Embryonic facial prominence (tissue), 1 donor: Measurements from ENCODE around the gene ANKRD55.

Experiments
- DNase-seq: peaks from one replicate; pipeline ENCODE4 v3.0.0-alpha.2; 2016; ENCODE audit errors: extremely low spot score

The ANKRD55 gene

DNA sequence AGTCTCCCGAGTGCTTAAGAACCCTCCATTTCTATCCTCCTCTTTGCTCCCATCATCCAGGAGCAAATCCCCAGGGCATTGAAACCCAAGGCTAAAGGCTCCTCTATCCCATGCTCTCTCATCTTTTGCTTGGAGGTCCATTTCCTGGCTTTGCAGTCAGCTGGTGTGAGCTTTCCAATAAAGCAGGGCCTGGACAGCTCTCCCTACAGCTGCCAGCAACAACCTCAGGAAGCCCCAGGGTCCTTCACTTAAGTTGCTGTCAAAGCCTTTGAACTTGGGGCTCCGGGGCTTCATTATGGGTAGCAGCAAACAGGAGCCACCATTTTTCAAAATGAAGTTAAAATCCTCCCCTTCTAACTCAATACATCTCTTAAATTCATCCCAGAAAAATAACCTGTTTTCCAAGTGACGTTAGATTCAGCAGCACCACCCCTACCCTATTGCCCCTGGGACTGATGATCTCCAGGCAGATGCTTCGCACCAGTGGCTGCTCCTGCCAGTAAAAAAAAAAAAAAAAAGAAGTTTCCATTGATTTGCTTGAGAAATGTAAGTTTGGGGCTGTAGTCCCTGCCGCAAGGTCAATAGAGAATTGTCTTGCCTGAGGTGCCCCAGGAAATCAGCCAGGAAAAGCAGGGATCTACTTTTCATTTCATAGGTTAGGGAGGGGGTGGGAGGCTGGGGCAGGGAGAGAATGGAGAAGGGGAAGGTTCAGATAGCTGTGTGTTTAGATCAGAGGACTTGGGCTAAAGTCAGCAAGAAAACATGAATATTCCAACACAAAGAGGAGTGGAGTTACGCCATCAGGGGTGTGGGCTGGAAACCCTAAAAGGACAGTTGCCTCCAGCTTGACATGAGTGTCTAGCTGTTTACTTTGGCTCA is 154.6 kb downstream of the ANKRD55 start:
- no peak for DNase-seq

DNA sequence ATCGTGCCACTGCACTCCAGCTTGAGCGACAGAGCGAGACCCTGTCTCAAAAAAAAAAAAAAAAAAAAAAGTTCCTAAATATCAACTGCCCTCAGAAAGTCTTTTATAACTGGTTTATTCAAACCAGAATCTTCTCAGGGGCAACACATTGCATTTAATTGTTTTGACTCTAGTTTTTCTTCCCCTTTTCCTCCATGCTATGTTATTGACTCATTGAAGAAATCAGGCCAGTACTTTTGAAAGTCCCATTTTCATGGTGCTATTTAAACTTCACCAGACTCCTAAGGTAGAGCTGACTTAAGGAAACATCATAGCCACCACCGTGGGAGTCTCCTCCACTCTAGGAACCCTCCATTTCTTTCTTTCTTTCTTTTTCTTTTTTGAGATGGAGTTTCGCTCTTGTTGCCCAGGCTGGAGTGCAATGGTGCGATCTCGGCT is 155.3 kb downstream of the ANKRD55 start:
- no peak for DNase-seq

DNA sequence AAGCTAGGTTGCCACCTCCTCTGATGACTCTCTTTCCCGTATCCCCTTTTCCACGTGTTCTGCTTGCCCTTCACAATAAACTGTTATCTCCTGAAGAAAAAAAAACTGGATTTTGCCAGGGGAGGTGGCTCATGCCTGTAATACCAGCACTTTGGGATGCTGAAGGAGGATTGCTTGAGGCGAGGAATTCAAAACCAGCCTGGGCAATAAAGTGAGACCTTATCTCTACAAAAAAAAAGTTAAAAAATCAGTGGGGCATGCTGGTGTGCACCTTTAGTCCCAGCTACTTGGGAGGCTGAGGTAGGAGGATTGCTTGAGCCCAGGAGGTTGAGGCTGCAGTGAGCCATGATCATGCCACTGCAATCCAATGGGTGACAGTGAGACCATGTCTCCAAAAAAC is 156.6 kb downstream of the ANKRD55 start:
- no peak for DNase-seq

DNA sequence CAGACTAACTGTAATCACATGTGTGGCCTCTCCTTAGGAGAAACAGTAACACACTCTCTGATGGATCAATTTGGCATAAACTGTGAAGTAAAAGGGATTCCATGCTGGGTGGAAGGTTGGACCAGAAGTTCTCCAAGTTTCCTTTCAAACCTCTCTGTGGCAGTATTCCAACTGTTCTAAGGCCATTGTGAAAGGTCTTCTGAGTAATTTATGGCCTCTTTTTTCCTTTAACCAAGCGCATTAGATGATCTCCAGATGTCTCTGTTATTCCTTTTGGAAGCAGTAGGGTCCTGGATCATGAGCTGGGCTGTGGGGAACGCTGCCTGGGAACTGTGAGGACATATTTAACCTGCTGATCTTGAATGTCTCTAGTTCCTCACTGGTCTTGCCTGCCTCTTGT is 157.8 kb downstream of the ANKRD55 start:
- DNase-seq: no peak

DNA sequence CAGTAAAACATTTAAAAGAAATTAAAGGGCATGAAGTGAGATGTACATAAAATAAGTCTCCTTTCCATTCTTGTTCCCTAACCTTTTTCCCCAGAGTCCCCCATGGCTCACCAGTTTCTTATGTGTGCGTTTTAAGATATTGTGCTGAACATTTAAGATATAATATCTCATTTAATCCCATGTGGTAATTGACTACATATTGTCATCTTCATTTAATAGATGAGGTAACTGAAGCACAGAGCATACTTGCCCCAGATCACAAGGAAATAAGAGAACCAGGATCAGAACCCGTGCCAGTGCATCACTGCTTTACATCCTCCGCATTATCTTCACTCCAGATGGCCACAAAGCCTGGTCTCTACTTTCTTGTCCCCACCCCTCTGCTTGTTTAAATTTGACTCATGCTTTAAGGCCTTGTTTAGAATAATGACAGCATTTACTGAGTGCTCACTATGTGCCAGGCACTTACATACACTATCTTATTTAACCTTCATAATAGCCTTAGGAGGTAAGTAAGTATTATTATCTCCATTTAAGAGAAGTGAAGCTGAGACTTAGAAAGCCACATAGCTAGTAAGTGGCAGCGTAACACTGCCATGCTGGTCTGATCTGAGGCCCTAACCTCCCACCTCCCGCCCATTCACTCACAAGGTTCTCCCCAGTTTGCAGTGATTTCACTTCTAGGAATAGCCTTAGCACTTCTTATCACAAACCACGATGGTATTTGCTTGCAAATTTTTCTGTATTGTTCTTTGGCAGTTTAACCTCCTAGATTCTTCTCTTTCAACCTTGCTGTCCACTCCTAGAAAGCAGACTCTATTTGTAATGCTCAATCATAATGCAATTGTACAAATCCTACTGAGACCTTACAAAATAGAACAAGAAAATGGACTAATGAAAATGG is 160.0 kb downstream of the ANKRD55 start:
- no peak for DNase-seq

DNA sequence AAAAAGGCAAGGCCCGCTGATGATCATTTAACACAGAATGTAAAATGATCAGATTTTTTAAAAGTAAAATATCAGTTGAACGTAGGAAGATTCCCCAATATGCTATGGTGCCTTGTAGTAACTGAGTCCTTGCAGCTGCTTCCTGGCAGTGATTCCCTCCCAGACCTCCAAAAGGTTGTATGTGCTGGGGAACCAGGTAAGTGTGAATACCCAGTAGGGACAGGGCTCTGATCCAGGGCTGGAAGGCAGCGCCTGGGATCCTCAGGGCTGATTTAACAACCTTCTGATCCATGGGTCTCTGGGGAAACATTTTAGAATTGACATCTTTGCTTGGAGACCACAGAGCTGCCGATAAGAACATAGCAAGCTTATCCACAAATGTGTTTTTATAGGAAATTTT is 161.7 kb downstream of the ANKRD55 start:
- DNase-seq: no peak

DNA sequence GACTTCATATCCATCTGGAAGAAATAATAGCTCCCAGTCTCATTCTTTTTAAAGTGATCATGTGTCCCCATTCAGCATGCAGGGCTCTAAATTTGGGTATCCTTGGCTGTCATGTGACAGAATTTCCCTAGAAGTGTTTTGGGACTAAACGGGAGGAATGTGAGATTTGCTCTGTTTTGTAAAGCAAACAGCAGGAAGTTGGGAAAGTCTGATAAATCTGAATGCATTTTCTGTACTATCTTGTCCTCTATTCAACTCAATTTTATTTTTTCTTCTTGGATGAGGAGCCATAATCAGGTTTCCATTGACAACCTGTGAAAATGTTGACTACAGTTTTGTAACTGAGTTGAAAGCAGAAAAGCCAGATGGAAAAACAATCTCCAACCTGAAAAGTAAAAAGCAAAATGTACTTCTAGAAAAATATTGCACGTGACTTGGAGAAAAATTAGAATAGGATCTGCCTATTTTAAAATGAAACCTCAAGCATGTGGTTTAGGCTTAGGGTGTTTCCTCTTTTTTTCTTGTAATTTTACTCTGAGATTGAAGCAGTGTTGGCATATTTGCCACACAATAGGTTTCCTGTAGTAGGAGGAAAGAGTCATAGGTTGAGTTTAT is 162.2 kb downstream of the ANKRD55 start:
- DNase-seq: no peak

DNA sequence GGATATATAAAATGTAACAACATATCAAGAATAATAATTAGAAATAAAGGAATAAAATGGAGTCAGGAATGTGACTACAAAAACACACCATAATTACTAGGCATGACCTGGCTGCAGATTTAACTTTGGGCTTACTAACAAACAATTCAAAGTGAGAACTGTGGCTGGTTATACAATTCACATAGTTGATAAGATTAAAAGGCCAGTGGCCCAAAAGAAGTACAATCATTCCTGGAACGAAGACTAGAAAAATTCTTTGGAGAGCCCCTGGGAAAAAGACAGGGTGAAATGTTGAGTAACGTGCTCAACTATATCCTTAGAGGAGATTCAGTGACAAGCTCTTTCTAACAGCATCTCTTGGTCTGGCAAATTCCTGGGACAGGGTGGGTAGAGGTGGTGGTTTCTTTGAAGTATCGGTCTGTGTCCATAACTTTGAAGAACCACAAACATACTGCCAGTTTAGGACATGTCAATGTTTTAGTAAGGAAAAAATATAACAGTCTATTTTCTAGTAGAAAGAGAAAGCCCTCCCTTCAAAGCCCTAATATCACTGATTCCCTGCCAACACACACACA is 163.4 kb downstream of the ANKRD55 start:
- no peak for DNase-seq

DNA sequence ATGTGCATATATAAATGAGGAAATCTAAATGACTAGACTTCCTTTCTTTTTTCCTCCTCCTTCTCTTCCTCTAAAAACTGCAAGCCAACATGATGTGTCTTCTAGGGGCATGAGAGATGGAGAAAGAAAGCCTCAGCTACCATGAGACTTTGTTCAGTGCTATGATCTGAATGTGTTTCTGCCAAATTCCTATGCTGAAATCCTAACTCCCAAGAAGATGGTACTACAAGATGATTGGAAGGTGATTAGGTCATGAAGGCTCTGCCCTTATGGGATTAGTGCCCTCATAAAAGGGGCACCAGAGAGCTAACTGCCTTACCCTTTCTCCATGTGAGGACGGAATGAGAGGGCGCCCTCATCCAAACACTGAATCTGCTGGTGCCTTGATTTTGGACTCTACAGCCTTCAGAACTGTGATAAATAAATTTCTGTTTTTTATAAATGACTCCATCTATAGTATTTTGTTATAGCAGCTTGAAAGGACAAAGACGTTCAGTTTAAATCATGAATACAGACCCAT is 166.1 kb downstream of the ANKRD55 start:
- DNase-seq: no peak

DNA sequence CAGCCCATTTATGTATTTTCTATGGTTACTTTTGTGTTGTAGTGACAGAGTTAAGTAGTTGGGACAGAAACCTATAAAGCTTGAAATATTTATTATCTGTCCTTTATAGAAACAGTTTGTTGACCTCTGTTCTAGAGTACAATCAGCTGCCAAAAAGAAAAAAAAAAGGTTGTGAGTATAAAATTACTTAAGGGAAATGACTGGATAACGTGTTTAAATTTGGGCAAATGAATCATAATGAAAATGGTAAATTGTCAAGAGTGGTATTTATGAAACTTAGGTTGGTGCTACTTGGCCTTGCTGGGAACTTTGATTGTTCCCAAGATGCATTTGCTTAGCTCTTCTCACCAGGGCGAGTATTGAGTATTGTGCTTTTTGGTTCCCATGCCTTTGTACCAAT is 168.1 kb downstream of the ANKRD55 start:
- no peak for DNase-seq

DNA sequence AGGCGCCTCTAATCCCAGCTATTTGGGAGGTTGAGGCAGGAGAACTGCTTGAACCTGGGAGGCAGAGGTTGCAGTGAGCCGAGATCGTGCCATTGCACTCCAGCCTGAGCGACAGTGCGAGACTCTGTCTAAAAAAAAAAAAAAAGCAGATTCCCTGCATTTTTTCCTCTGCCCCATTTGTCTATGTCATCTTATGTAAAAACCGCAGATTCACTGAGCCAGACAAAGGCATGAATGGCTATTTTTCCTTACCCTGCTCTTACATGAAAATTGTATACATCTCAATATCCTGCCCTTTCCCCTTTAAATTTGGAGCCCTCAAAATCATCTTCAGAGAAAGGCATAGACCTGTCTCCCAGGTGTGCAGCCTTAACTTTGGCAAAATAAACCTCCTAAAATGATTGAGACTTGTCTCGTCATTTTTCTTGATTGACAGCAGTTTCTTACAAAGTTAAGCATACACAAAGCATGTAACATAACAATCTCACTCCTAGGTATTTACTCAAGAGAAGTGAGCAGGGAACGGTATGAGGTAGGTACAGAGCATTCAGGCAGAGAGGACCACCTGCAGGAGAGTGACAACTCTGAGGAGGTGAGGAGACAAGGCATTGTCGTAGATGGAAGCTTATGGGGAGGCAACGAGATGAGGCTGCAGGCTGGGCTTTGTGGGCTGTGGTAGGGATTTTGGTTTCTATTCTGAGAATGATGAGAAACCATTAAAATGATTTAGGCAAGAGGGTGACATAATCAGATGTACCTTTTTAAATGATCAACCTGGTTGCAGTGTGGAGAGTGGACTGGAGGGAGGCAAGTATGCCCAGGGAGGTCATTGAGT is 172.6 kb downstream of the ANKRD55 start:
- no peak for DNase-seq

DNA sequence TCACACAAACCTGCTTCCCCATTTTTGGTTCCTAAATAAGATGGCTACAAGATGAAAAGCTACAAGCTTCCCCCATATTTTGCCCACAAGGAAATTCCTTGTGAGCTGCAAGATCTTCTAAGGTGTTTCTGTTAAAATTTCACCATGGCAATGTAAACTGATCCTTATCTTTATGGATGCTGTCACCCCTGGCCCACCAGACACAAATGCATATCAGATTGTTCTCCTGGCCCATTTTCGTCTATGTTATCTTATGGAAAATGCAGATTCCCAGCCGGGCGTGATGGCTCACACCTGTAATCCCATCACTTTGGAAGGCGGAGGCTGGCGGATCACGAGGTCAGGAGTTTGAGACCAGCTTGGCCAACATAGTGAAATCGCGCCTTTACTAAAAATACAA is 173.3 kb downstream of the ANKRD55 start:
- no peak for DNase-seq

DNA sequence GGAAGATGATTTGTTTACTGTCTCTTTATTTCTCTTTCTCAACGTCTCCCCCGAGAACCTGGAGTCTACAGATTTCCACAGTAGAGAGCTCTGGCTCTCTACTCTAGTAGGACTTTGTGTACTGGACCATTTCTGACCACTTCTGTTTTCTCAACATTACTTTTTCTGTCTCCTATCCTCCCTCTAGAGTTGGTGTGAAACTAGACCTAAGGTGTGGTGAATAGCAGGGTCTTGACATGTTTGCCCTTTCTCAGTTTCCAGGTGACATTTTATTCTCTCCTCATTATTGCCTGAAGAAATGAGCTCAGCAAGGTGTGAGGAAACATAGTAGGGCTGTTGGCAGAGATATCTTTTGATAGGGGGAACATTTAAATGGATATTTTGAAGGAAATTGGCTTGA is 176.3 kb downstream of the ANKRD55 start:
- DNase-seq: no peak

DNA sequence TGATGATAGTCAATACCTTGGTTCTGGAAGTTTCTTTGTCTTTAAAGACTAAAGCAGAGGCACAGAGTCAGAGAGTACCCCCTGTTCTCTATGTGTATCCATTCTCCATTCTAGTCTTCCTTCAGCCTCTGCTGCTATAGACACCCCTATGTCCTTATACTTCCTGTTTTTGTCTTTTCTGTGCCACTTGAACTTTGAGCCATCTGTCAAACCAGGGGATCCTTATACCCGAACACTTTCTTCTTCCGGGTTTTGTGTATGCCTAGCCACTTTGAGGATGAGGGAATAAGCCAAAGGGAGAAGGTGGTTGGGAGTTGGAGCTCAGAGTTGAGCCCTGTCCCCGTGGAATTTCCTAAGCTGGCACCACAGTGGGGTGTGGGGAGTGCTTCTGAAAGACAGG is 177.3 kb downstream of the ANKRD55 start:
- no peak for DNase-seq

DNA sequence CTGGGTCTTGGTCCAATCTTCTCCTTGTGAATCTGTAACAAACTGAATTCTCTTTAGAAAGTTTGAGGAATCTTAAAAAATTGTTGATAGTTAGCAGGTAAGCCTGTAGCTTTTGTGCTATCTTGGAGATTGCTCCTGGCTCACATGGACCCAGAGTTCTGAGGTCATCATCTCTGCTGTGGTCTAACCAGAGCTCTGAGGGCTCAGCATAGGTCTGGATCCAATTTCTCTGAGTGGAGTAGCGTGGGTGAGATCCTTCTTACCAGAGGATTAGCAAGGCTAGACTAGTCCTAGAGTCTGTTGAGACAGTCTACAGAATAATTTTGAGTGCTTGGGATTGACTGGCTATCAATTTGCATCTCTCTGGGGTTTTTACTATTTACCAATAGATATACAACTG is 177.8 kb downstream of the ANKRD55 start:
- DNase-seq: no peak

DNA sequence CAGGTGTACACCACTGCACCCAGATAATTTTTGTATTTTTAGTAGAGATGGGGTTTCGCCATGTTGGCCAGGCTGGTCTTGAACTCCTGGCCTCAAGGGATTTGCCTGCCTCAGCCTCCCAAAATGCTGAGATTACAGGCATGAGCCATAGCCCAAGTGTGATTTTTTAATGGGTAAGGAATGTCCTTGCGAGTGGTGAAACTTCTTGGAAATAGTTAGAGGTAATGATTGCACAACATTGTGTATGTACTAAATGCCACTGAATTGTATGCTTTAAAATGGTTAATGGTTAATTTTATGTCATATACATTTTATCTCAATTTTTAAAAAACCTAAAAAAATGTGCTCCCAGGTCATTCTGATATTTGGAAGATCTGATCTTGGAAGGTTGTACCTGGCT is 178.5 kb downstream of the ANKRD55 start:
- DNase-seq: no peak

DNA sequence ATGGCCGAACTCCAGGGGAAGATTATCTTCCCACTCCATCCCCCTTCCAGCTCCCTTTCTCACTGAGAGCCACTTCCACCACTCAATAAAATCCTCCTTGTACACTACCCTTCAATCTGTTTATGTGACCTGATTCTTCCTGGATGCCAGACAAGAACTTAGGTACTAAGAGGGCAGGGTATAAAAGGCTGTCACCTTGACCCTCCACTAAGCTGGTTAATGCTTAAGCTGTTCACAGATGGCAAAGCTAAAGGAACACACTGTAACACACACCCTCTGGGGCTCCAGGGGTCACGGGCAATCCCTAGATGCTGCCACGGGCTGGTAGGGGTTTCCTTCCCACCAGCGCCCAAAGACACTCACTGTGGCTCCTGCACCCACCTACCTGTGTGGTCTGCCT is 179.8 kb downstream of the ANKRD55 start:
- DNase-seq: no peak

DNA sequence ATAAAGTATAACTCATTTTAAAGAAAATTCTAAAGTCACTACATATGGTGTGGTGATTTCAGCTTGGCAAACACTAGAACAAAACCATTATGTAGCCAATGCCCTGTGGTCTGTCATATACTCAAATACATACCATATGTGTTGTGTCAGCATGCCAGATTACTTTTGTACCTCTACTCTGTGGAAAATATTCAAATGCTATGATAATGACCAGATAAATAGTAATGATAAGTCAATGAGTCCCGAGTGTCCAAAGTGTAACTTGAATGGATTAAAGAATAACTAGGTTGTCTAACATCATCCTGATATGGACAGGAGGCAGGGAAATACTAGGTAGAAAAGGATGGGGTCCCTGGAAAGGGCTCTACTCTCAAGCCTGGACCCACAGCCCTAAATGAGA is 180.4 kb downstream of the ANKRD55 start:
- no peak for DNase-seq

DNA sequence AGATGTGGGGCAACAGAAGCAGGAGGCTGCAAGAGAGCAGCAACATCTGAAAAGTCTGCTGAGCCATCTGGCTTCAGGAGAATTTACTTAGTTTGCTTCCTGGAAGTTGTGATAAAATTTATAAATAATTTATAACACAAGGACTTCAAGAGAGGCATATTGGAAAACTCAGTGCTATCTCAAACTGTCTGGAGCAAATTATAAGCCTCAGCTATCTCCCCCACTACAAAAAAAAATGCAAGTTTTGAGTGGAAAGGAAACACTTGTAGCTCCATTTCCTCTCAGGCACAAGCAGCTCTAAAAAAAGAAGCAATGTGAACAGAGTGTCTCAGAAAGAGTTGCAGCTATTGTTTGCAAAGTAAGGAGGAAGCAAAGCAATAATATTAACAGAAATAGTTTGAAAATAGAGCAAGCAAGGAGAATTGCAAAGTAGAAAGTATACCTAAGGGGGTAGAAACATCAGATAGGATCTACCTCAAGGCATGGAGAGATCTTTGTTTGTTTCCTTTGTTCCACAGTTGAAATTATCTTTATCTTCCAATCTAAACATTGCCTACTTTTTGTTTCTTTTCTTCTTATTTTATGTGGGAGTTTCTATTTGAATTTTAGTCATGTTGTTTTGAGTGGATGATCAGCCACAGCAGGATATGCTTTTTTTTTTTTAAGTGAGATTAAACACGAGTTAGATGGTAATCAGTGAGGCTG is 182.4 kb downstream of the ANKRD55 start:
- no peak for DNase-seq
